Peyer's patch (tissue), 4 donors: ENCODE measurements around the gene POGZ.

ENCODE experiments used
- POLR2A ChIP-seq, 2 donors: fragments of 450-650 bp; IDR thresholded peaks; one replicate each; pipeline ENCODE4 v1.5.1; 2017; ENCODE audit warnings: antibody characterized with exemption in 2 of 2, mild to moderate bottlenecking in 2 of 2, moderate library complexity in 2 of 2
- TF ChIP-seq, protein P1 (sequence below), 6 experiments: fragments of 450-650 bp in 4 of 6; fragments of 200-600 bp in 2 of 6; sonication (generic) in 1 of 6; IDR thresholded peaks; one replicate each; pipeline ENCODE4 v1.5.1; 2017 to 2019; ENCODE audit warnings: antibody characterized with exemption in 6 of 6, mild to moderate bottlenecking in 3 of 6, moderate library complexity in 1 of 6

DNA sequence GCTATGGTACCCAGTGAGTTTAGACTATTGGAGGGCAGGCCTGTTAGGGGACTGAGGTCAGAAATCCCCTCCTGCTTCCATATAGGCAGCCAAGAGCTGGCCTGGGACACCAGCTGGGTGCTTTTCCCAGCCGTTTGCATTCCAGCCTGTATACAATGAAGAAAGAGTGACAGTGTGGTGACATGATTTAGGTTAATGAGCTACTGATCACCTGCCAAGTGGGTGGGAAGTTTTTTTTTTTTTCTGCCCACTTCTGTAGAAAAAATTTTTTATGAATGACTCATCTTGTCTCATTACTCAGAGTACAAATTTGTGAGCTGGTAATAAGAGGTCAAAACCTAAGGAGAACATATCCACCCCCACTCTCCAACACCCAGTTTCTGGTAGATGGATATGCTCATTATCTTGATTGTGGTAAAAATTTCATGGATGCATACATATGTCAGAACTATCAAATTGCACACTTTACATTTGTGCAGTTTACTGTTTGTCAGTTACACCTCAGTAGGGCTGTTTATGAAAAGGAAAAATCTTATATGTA, 35.5 kb upstream of the POGZ start:
- no peak for TF ChIP-seq POLR2A (IDR thresholded peaks at IDR 0.05)
- TF ChIP-seq, protein P1, sequence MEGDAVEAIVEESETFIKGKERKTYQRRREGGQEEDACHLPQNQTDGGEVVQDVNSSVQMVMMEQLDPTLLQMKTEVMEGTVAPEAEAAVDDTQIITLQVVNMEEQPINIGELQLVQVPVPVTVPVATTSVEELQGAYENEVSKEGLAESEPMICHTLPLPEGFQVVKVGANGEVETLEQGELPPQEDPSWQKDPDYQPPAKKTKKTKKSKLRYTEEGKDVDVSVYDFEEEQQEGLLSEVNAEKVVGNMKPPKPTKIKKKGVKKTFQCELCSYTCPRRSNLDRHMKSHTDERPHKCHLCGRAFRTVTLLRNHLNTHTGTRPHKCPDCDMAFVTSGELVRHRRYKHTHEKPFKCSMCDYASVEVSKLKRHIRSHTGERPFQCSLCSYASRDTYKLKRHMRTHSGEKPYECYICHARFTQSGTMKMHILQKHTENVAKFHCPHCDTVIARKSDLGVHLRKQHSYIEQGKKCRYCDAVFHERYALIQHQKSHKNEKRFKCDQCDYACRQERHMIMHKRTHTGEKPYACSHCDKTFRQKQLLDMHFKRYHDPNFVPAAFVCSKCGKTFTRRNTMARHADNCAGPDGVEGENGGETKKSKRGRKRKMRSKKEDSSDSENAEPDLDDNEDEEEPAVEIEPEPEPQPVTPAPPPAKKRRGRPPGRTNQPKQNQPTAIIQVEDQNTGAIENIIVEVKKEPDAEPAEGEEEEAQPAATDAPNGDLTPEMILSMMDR (IDR thresholded peaks at IDR 0.05): no peak
